KOPT-K1 (cell line): ENCODE results near the gene LPP.

Source experiments
- H3K27ac ChIP-seq: fragments of 200-600 bp; sonication (generic); 2 replicates; pipeline ENCODE4 v1.5.1; 2016; ENCODE audit warnings: antibody characterized with exemption, mild to moderate bottlenecking, low read depth, low read length; ENCODE audit not compliant: poor library complexity, severe bottlenecking
- H3K36me3 ChIP-seq: fragments of 200-600 bp; sonication (generic); 2 replicates; pipeline ENCODE4 v1.5.1; 2017; ENCODE audit warnings: antibody characterized with exemption, mild to moderate bottlenecking, low read length, moderate library complexity; ENCODE audit not compliant: insufficient read depth
- H3K9me3 ChIP-seq: fragments of 200-600 bp; sonication (generic); 2 replicates; pipeline ENCODE4 v1.5.1; 2017; ENCODE audit warnings: antibody characterized with exemption, low read length, mild to moderate bottlenecking; ENCODE audit not compliant: insufficient read depth, poor library complexity, severe bottlenecking

The LPP gene

DNA sequence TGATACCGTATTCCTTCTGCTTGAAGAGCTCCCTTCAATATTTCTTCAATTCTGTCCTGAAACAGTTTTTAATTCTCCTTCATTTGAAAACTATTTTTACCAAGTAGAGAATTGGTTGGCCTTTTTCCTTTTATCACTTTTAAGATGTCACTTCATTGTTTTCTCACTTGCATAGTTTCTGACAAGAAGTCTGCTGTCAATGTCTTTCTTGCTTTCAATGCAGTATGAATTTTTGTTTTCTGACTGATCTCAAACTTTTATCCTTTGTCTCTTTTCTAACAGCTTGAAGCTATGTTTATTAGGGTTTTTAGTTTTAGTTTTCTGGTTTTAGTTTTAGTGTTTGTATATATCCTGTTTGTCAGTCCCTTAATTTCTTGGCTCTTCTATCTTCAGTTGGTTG lies 653.0 kb downstream of the LPP start:
- no peak overlapping the region for H3K27ac ChIP-seq
- H3K9me3 ChIP-seq, result peaks cover 28% of the 10 kb centered on the region
- H3K36me3 ChIP-seq, result no peaks in the 10 kb centered on the region

DNA sequence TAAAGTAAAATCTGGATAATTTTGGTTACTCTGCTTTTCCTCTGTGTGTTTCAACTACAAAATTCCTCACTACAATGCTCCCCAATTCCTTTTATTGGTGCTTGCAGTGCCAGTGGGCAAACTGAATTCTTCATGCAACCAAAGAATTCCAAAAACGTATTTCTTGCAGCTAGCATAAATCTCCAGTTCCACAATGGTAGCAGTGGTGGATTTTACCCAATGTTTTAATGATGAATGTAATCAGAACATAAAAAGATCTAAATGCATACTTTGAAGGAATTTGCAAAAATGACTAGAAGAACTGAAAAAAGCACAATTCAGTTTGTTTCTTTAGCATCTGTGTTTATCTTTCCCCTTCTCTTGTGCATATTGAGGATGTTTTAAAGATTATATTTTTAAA lies 658.2 kb downstream of the LPP start:
- no peaks in the 10 kb centered on the region for H3K36me3 ChIP-seq
- H3K9me3 ChIP-seq, result peaks cover 18% of the 10 kb centered on the region
- H3K27ac ChIP-seq, result no peak overlapping the region

DNA sequence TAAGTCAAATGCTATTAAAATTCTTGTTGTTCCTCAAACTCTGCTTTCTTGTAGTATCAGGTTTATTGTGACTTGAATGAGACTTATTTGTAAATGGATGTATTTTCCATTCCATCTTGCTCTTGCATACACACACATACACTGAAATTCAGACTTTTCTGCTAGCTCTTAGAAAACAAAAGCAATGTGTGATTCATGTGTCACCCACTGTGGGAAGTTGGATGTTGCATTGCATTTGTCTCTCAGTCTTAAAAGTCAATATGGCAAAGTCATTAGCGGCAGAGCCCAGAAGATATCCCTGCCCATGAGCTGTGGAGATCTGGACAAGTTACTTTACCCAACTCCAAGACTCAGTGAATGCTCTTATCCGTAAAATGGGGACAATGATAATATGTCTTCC lies 660.6 kb downstream of the LPP start:
- Histone ChIP-seq H3K27ac (no peak overlapping the region), H3K36me3 (no peaks in the 10 kb centered on the region), H3K9me3 (no peaks in the 10 kb centered on the region)

DNA sequence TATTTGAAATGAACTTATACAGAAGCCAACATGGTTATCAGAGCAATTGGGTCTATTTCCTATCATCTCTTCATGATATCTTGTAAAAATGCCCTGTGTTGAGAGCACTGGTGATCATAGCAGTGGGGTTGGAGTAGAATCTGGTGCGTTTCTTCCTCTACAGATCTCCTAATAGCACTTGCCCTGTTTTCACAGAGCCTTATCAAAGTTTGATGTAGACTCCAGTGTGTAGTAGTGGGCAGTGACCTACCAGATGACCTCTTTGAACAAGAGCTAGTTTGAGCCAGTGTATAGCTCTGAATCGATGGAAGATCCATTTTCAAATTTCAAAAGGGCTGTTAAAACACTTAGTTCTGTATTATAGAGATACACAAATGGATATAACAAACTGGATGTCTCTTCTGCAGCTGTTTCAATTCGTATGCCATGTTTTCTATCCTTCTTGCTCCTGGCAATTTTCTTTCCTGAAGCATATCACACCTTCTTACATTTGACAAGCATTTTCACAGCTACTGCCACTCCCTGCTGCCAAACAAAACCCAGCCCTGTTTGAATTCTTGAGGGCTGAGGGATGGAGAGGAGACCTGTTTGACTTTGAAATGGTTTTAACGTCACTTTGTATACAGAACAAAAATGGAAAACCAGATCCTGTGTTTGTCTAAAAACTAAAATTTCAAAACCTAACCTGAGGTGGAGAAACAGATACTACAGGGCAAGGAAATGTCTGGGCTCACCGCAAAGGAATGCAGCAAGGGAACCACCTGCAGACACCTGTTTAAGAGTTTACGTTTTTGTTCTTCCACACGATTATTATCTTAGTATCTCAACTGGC lies 663.4 kb downstream of the LPP start:
- Histone ChIP-seq H3K27ac (no peak overlapping the region), H3K36me3 (no peaks in the 10 kb centered on the region), H3K9me3 (no peaks in the 10 kb centered on the region)

DNA sequence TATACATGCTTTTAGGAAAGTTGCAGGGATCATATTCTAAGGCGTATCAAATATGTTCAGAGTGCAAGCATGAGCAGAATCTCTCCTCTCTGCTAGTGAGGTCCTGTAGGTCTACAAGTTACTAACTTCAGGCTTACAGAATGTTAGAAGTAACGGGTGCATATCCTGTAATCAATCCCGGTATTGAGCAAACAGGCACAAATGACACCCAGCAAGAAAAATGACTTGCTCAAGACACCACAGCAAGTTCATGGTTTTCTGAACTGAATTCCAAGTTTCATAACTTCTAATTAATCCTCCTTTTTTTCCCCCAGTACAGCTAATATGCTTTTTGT lies 663.9 kb downstream of the LPP start:
- H3K36me3 ChIP-seq, result no peaks in the 10 kb centered on the region
- H3K27ac ChIP-seq, result no peak overlapping the region

DNA sequence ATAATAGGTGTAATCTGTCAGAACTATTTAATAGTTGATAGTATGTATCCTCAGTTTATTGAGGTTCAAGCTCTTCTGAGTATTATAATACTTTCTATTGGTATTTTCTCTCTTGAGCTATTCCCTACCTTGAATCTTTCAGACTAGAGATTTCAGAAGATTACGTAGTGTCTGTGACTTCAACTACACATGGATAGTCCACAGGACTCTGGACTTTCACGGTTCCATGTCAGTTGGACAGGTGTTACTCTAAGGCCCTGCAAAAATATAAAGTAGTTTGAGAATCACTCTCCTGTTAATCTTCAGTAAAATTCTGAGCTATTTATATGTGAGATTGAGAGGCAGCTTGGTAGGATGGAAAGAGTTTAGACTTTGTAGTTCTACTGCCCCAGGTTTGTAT lies 664.3 kb downstream of the LPP start:
- no peaks in the 10 kb centered on the region for H3K36me3 ChIP-seq
- no peaks in the 10 kb centered on the region for H3K9me3 ChIP-seq
- no peak overlapping the region for H3K27ac ChIP-seq

More for the DNA sequence above, 663.9 kb downstream of the LPP start:
- H3K9me3 ChIP-seq, result no peaks in the 10 kb centered on the region

DNA sequence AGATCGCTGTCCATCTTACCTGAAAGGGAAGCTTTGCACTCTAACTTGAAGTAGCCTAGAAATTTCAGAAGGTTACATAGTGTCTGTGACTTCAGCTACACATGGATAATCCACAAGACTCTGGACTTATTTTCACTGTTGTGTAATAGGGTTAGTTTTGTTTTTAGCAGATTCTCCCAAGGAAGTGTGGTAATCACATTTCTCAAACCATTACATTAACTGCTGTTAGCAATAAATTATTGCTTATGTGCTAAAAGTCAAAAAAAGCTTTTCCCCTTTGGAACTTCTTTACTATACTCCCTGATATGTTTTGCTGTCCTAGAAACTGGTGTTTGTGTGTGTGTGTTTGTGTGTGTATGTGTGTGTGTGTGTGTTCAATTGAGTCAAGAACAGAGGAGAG lies 666.0 kb downstream of the LPP start:
- H3K9me3 ChIP-seq, result no peaks in the 10 kb centered on the region
- H3K27ac ChIP-seq, result no peak overlapping the region
- no peaks in the 10 kb centered on the region for H3K36me3 ChIP-seq

DNA sequence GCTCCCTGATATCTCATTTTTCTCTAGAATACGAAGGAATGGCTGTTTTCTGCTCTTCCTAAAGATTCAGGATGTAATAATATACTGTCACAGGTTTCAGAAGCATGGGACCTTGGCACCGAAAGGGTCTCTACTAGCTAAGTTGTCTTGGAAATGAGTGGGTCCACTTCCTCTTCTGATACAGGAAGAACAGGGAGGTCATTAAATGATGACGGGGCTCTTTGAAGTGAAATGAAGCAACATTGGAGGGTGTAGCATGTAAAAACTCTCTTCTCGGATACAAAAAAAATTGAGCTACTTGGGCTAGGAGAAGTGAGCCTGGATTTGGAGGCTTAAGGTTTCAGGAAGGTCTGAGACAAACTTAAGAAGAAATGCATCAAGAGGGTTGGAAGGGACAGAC lies 668.0 kb downstream of the LPP start:
- Histone ChIP-seq H3K36me3 (no peaks in the 10 kb centered on the region), H3K27ac (no peak overlapping the region), H3K9me3 (no peaks in the 10 kb centered on the region)

DNA sequence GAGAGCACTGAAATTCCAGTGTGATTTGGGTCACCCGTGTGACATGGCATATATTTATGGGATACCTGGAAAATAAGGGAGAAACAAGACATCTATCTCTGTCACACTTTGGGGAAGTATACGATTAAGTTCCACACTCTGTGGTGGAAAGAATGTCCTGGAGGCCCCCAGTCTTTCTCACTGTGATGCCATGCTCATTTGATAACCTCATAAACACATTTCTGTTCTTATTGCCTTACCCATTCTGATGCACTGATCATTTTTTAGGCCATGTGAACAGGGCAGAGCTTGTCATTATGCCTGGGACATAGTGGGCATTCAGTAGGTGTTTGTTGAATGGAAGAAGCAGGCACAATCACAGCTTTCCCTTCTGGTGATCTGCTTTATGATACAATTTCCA lies 668.5 kb downstream of the LPP start:
- Histone ChIP-seq H3K36me3 (no peaks in the 10 kb centered on the region), H3K27ac (no peak overlapping the region), H3K9me3 (no peaks in the 10 kb centered on the region)

DNA sequence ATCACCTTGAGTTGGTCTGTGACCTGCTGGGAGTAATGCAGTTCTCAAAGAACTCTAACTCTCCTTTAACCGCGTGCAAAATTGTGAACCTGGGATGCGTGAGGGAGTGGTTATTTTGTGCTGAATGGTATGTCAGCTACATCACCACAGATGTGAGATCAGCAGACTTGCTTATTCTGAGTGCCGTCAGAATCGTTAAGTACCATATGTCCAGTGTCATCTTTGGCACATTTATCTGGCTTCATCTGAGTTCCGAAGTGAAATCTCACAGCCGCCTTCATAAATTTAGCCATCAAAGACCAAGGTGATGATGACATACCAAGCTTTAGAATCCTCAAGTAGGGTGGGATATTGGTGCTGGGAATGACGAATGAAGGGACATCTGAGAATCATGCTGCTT lies 670.6 kb downstream of the LPP start:
- no peaks in the 10 kb centered on the region for H3K9me3 ChIP-seq
- H3K27ac ChIP-seq, result no peak overlapping the region
- H3K36me3 ChIP-seq, result no peaks in the 10 kb centered on the region

DNA sequence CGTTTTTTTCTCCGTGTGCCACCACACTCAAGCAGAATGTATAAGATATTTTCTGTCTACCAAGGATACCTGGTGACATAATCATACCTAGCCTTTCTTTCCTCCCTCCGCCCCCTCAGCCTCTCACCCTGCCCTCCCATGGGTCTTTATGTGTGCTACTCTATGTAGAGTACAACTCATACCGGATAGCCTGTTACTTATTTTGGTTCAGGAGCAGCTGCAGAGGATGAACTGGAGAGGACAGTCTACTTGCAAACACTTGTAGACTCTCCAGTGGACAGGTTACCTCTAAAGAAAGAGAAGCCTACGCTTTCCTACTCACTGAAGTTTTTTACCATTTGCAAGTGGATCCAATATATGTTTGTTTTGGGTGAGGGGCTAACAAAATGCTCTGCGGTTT lies 671.9 kb downstream of the LPP start:
- Histone ChIP-seq H3K9me3 (no peaks in the 10 kb centered on the region), H3K36me3 (no peaks in the 10 kb centered on the region), H3K27ac (no peak overlapping the region)

DNA sequence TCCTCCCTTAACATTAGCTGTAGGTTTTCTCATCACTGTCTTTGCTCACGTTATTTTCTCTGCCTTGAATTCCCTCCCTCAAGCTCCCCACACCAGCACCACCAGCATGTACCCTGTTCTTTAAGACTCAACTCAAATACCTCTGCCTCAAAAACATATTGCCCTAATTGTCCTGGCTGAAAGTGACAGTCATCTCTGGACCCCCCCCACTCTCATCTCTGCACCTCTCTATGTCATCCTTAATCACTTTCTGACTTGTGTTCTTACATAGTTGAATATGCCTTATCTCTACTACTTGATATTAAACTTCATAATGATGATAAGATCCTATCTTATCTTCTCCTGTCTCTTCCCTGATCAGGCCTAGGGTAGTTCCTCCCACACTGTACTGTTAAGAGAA lies 672.6 kb downstream of the LPP start:
- no peak overlapping the region for H3K27ac ChIP-seq
- no peaks in the 10 kb centered on the region for H3K36me3 ChIP-seq
- H3K9me3 ChIP-seq, result no peaks in the 10 kb centered on the region

DNA sequence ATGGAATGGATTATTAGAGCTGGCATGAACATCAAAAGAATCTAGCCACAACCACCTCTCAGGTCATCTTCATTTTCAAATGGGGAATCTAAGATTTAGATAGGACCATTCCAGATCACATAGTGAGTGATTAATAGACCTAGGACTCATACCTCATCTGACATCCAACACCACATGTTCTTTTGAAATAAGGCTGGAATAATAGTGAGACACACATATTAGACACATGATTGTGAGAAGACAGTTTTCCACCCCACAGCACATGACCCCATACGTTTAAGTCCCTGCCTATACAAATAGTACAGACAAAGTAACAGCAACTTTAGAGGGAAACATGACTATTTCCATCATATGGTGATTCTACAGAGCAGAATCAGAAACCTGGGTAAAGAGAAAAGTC lies 673.1 kb downstream of the LPP start:
- Histone ChIP-seq H3K27ac (no peak overlapping the region), H3K9me3 (no peaks in the 10 kb centered on the region)

DNA sequence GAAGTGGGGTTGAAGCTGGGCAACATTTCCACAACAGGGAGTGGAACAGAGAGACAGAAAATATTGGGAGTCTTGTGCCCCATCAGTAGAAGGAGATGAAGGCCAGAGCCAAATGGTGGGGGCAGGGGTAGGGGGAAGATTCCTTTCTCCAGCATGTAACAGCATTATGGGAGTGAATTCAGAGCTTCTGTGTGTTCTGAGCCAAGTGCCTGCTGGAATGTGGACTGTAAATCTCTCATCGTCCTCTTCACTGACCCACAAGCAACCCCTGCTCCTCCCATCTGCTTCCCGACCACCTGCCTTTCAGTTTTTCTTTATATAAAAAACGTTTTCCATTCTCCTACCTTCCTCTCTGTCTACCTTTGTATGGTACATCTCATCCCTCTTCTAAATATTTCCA lies 673.6 kb downstream of the LPP start:
- H3K9me3 ChIP-seq, result no peaks in the 10 kb centered on the region
- no peaks in the 10 kb centered on the region for H3K36me3 ChIP-seq
- H3K27ac ChIP-seq, result no peak overlapping the region

More for the DNA sequence above, 673.1 kb downstream of the LPP start:
- H3K36me3 ChIP-seq, result no peaks in the 10 kb centered on the region

DNA sequence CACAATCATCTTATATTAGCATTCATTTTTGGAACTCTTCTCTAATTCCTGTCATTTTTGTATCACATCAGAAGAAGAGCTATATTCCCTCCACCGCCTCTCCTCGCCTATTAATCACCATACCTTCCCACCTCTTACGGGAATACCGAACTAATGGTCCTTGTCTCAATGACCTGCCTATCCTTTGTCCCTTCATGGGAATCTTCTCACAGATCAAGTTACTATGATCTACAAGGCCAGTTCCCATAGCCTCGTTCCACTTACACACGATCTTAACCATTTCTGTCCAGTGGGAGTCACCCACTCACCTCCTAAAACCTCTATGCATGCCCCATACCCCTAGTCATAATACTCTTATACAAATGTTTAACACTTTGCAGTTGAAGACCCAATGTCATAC lies 675.2 kb downstream of the LPP start:
- H3K27ac ChIP-seq, result no peak overlapping the region

DNA sequence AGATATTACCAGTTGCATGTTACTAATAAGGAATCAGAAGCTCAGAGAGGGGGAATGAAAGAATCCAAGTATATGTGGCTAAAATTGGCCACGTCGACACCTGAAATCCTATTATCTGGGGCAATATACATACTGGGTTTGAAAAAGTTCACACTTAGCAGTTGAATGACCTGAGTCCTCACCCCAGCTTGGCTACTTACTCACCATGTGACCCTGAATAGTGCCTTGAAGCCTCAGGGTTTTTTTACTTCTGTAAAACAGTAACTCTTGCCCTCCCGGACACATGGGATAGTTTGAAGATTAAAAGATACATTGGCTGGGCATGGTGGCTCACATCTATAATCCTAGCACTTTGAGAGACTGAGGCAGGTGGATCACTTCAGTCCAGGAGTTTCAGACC lies 675.6 kb downstream of the LPP start:
- H3K36me3 ChIP-seq, result no peaks in the 10 kb centered on the region
- H3K9me3 ChIP-seq, result no peaks in the 10 kb centered on the region
- H3K27ac ChIP-seq, result no peak overlapping the region

More for the DNA sequence above, 675.2 kb downstream of the LPP start:
- no peaks in the 10 kb centered on the region for H3K36me3 ChIP-seq
- H3K9me3 ChIP-seq, result no peaks in the 10 kb centered on the region
